ENCODE measurements around the gene ATOSA.

The ATOSA gene

DNA sequence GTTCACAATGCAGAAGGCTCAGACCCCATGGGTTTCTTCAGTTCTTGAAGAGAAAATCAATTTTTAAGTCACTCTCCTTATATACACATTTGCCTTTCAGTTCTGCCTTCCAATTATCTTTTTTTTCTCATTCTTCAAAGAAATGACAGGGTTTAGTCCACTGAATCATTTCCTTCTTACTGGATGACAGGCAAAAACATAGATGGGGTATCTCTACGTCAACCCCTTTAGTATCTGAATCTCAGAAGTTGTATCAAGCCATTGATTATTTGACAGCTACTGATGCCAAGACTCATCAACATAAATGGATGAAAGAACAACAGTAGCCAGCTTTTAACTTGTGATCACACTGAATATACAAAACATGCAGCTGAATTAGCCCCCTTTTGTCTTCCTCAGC, 6.5 kb downstream of the ATOSA start:
- in situ Hi-C loops (cut with HindIII; ENCODE audit: low sequenced_read_pairs), result no loop called here
- TF ChIP-seq, protein P1, sequence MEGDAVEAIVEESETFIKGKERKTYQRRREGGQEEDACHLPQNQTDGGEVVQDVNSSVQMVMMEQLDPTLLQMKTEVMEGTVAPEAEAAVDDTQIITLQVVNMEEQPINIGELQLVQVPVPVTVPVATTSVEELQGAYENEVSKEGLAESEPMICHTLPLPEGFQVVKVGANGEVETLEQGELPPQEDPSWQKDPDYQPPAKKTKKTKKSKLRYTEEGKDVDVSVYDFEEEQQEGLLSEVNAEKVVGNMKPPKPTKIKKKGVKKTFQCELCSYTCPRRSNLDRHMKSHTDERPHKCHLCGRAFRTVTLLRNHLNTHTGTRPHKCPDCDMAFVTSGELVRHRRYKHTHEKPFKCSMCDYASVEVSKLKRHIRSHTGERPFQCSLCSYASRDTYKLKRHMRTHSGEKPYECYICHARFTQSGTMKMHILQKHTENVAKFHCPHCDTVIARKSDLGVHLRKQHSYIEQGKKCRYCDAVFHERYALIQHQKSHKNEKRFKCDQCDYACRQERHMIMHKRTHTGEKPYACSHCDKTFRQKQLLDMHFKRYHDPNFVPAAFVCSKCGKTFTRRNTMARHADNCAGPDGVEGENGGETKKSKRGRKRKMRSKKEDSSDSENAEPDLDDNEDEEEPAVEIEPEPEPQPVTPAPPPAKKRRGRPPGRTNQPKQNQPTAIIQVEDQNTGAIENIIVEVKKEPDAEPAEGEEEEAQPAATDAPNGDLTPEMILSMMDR (IDR thresholded peaks at IDR 0.05; ENCODE audit: low read depth, low read length), result no peak
- DNase-seq (ENCODE audit: low read depth, low spot score), result no peak
- H3K4me3 ChIP-seq (ENCODE audit: low read depth, low read length), result no peak overlapping the region

DNA sequence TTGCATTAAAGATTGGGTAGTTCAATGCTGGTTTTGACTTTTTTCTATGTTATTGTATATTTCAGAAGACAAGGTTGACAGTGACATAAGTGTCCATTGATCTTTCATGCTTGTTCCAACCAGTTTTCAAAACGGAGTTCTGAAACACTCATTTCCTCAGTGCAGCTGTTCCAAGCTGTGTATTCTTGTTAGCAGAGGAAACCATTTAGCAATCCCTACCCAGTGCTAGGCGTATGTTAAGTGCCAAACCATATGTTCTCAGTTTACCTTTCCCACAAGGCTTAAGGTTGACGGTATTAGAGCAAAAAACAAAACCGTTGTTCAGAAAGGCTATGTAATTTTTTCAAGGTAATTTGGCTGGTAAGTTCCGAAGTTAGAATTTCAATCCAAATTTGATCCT, 9.1 kb downstream of the ATOSA start:
- no peak for DNase-seq (ENCODE audit: low read depth, low spot score)
- TF ChIP-seq, protein P1 (IDR thresholded peaks at IDR 0.05; ENCODE audit: low read depth, low read length), result no peak
- in situ Hi-C loops (cut with HindIII; ENCODE audit: low sequenced_read_pairs), result no loop called here
- no peak overlapping the region for H3K4me3 ChIP-seq (ENCODE audit: low read depth, low read length)

GRCh38 chr15:52668133-52668532, 11.1 kb downstream of the ATOSA start:
- H3K4me3 ChIP-seq (ENCODE audit: low read depth, low read length), result no peak overlapping the region
- TF ChIP-seq, protein P1 (IDR thresholded peaks at IDR 0.05; ENCODE audit: low read depth, low read length), result no peak
- in situ Hi-C loops (cut with HindIII; ENCODE audit: low sequenced_read_pairs), result no loop called here
- DNase-seq (ENCODE audit: low read depth, low spot score), result peak; percentile 37

DNA sequence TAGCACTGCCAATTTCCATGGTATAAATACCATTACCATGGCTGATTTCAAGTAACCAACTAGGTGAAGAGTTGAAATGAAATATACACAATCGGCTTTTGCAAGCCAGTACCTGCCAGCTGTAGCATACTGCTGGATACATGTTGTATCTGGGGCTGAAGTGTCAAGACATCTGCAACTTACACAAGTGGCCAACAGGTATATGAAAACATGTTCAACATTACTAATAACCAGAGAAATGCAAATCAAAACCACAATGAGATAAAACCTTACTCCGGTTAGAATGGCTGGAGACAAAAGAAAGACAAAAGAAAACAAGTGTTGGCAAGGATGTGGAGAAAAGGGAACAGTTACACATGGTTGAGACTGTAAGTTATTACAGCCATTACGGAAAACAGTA, 11.6 kb downstream of the ATOSA start:
- TF ChIP-seq, protein P1 (IDR thresholded peaks at IDR 0.05; ENCODE audit: low read depth, low read length), result no peak
- in situ Hi-C loops (cut with HindIII; ENCODE audit: low sequenced_read_pairs), result no loop called here
- no peak overlapping the region for H3K4me3 ChIP-seq (ENCODE audit: low read depth, low read length)
- DNase-seq (ENCODE audit: low read depth, low spot score), result peak; percentile 56

DNA sequence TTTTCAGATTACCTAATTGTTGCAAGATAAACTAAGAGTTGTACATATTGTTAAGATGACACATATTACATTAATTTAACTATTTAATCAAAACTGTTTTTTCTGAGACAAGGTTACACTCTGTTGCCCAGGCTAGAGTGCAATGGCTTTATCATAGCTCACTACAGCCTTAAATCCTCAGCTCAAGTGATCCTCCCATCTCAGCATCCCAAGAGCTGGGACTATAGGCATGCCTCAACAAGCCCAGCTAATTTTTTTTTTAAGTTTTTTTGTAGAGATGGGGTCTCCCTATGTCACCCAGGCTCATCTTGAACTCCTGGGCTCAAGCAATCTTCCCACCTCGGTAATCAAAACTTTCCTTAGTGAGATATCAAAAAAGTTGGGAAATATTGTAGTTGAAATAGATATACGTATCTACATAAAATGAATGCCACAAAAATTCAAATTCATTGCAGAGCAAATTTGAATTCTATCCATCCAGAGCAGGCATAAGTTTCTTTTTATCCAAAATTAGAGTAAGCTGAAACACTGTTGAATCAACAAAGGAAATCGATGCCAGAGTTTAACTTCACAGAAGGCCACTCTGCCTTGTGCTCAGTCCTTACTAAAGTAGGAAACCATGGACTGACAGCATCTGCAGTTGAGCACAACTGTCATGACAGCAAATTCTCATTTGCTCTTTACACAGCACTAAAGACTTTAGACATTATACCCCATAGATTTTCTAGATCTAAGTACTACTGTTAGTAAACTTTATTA, 15.5 kb downstream of the ATOSA start:
- no peak overlapping the region for H3K4me3 ChIP-seq (ENCODE audit: low read depth, low read length)
- DNase-seq (ENCODE audit: low read depth, low spot score), result no peak
- in situ Hi-C loops (cut with HindIII; ENCODE audit: low sequenced_read_pairs), result no loop called here
- TF ChIP-seq, protein P1 (IDR thresholded peaks at IDR 0.05; ENCODE audit: low read depth, low read length), result no peak

DNA sequence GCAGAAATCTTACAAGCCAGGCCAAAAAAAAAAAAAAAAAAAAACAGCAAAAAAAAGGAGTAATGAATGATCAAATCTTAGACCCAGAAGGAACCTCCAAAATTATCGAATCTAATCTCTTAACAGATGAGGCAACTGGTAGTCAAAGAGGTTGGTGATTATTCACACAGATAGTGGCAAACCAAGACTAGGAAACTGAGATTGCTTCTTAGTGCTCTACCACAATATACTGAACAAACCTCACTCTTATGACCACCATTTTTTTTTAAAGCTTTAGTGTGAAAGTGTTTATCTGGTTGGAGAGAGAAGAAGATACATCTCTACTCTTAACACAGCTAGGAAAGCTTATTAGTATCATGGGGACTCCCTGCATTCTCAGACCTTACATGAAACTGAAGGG, 17.3 kb downstream of the ATOSA start:
- no peak overlapping the region for H3K4me3 ChIP-seq (ENCODE audit: low read depth, low read length)
- in situ Hi-C loops (cut with HindIII; ENCODE audit: low sequenced_read_pairs), result no loop called here
- DNase-seq (ENCODE audit: low read depth, low spot score), result no peak
- TF ChIP-seq, protein P1 (IDR thresholded peaks at IDR 0.05; ENCODE audit: low read depth, low read length), result no peak
